Measurements from ENCODE around the gene C15orf40.

GRCh38 chr15:82999905-83000671 is 11.4 kb downstream of the C15orf40 start:
- no peak for TF ChIP-seq GATA2 (IDR thresholded peaks at IDR 0.05; ENCODE audit: low read depth, low read length)
- no peak for TF ChIP-seq GATA3 (IDR thresholded peaks at IDR 0.05; ENCODE audit: low read depth, low read length)
